HepG2 (cell line): Measurements from ENCODE around the gene CHN2. TPM values are rescaled to one million over a fixed set of nuclear protein-coding genes. Genes with fewer than 3 reads are reported as not detected.

Source experiments
- ATAC-seq: fragments of 200-7000 bp; cut with Tn5 transposase; 3 replicates; pipeline ENCODE4 v1.9.1; 2020; ENCODE audit warnings: mild to moderate bottlenecking, moderate library complexity
- BruUV-seq: library from RNA; stranded (reverse); fragments of 400-500 nt; replicated peaks from 2 replicates; lab custom pipeline; 2021; lab: Mats Ljungman, UMichigan
- CTCF ChIA-PET: fragments of 300-600 bp; formaldehyde crosslinking; extraction: SDS; loops from one replicate; lab custom pipeline; 2021; ENCODE audit warnings: low total read pairs, inconsistent platforms, low intra/inter-chr PET ratio; lab: Yijun Ruan, JAX
- POLR2A ChIA-PET: fragments of 350-600 bp; sonication (Branson Sonifier 250); formaldehyde crosslinking; loops from one replicate; lab custom pipeline; 2020; ENCODE audit warnings: antibody characterized with exemption, inconsistent platforms; lab: Yijun Ruan, JAX
- DNase-seq: peaks from one replicate; pipeline ENCODE4 v3.0.0-alpha.2; 2015; ENCODE audit warnings: low spot score
- FAIRE-seq: peaks from 3 replicates; lab custom pipeline; 2011; peaks lifted over from hg19 to GRCh38; lab: Jason Lieb, UNC
- H2AFZ ChIP-seq: one replicate; pipeline ENCODE4 v1.6.1; 2011; ENCODE audit warnings: low read length, inconsistent platforms
- H3K27ac ChIP-seq: fragments of 300-600 bp; 3 replicates; pipeline ENCODE4 v1.8.0; 2011; ENCODE audit warnings: mixed run types, mild to moderate bottlenecking, mixed read lengths, low read length, inconsistent platforms; ENCODE audit not compliant: insufficient read depth; ENCODE audit errors: extremely low read length
- H3K27me3 ChIP-seq, 2 experiments: fragments of 200-600 bp in 1 of 2; 2 replicates in 1 of 2; 3 replicates in 1 of 2; pipeline versions ENCODE4 v1.6.0 to v1.8.0; 2011; ENCODE audit warnings: low read length in 2 of 2, mild to moderate bottlenecking in 2 of 2, moderate library complexity in 2 of 2, inconsistent platforms in 1 of 2; ENCODE audit not compliant: insufficient read depth in 2 of 2, control insufficient read depth in 1 of 2
- H3K36me3 ChIP-seq, 2 experiments: fragments of 200-600 bp in 1 of 2; replicated peaks in 1 of 2; 2 replicates in 1 of 2; 3 replicates in 1 of 2; pipeline versions ENCODE4 v1.5.1 to v1.8.0; 2011; ENCODE audit warnings: low read length in 2 of 2, inconsistent platforms in 1 of 2; ENCODE audit not compliant: insufficient read depth in 2 of 2, control insufficient read depth in 1 of 2
- H3K4me1 ChIP-seq: 2 replicates; pipeline ENCODE4 v1.5.1; 2012; ENCODE audit warnings: low read length, inconsistent platforms; ENCODE audit not compliant: insufficient read depth
- H3K4me2 ChIP-seq: 2 replicates; pipeline ENCODE4 v1.6.0; 2011; ENCODE audit warnings: low read depth, low read length, inconsistent platforms
- H3K4me3 ChIP-seq, 3 experiments: fragments of 200-600 bp in 1 of 3; sonication (generic), shearing (Covaris generic) in 1 of 3; replicated peaks in 1 of 3; 2 replicates each; pipeline ENCODE4 v1.5.1; 2011 to 2016; ENCODE audit warnings: low read length in 3 of 3, inconsistent platforms in 2 of 3, low read depth in 2 of 3, mild to moderate bottlenecking in 2 of 3, control low read depth in 1 of 3, mixed read lengths in 1 of 3; ENCODE audit not compliant: insufficient read depth in 1 of 3
- H3K79me2 ChIP-seq: one replicate; pipeline ENCODE4 v1.6.1; 2011; ENCODE audit warnings: low read length, inconsistent platforms; ENCODE audit not compliant: insufficient read depth
- H3K9ac ChIP-seq: 2 replicates; pipeline ENCODE4 v1.6.0; 2011; ENCODE audit warnings: mild to moderate bottlenecking, low read depth, low read length, inconsistent platforms; ENCODE audit not compliant: insufficient read depth
- H3K9me3 ChIP-seq: 2 replicates; pipeline ENCODE4 v1.5.1; 2012; ENCODE audit warnings: mild to moderate bottlenecking, low read length
- H4K20me1 ChIP-seq: 2 replicates; pipeline ENCODE4 v1.6.0; 2011; ENCODE audit warnings: inconsistent platforms, mild to moderate bottlenecking, low read length, moderate library complexity; ENCODE audit not compliant: insufficient read depth
- ARNTL ChIP-seq: sonication (generic); formaldehyde crosslinking; IDR thresholded peaks from 2 replicates; pipeline ENCODE4 v1.4.0; 2020; ENCODE audit warnings: mild to moderate bottlenecking, missing genetic modification reagents
- ATF2 ChIP-seq: sonication (generic); formaldehyde crosslinking; IDR thresholded peaks from 2 replicates; pipeline ENCODE4 v1.4.0; 2020; ENCODE audit warnings: missing genetic modification reagents
- BATF2 ChIP-seq: sonication (generic); formaldehyde crosslinking; IDR thresholded peaks from 2 replicates; pipeline ENCODE4 v1.8.0; 2022; ENCODE audit warnings: mild to moderate bottlenecking, missing genetic modification reagents, moderate library complexity
- BORCS8-MEF2B ChIP-seq: sonication (generic); formaldehyde crosslinking; IDR thresholded peaks from 2 replicates; pipeline ENCODE4 v1.8.0; 2022; ENCODE audit warnings: mild to moderate bottlenecking, missing genetic modification reagents
- MEIS2 ChIP-seq: sonication (generic); formaldehyde crosslinking; IDR thresholded peaks from 2 replicates; pipeline ENCODE4 v1.9.0; 2021; ENCODE audit warnings: mild to moderate bottlenecking, missing genetic modification reagents
- MNT ChIP-seq: fragments of 450-650 bp; IDR thresholded peaks from 2 replicates; pipeline ENCODE4 v1.6.1; 2016
- MTERF4 ChIP-seq: sonication (generic); formaldehyde crosslinking; IDR thresholded peaks from 2 replicates; pipeline ENCODE4 v1.8.0; 2023; ENCODE audit warnings: mild to moderate bottlenecking, missing genetic modification reagents
- NFKB2 ChIP-seq: sonication (generic); formaldehyde crosslinking; IDR thresholded peaks from 2 replicates; pipeline ENCODE4 v1.4.0; 2020; ENCODE audit warnings: missing genetic modification reagents, borderline replicate concordance
- PATZ1 ChIP-seq: sonication (generic); formaldehyde crosslinking; IDR thresholded peaks from 2 replicates; pipeline ENCODE4 v1.4.0; 2020; ENCODE audit warnings: missing genetic modification reagents
- RARG ChIP-seq: sonication (generic); formaldehyde crosslinking; IDR thresholded peaks from 2 replicates; pipeline ENCODE4 v1.4.0; 2020; ENCODE audit warnings: low read depth, mild to moderate bottlenecking, missing genetic modification reagents
- SIN3B ChIP-seq: fragments of 150-350 bp; IDR thresholded peaks from 2 replicates; pipeline ENCODE4 v1.6.1; 2014; ENCODE audit warnings: low read length
- SOX5 ChIP-seq: IDR thresholded peaks from 2 replicates; pipeline ENCODE4 v1.6.1; 2016; ENCODE audit warnings: borderline replicate concordance
- STAT5B ChIP-seq: sonication (generic); formaldehyde crosslinking; IDR thresholded peaks from 2 replicates; pipeline ENCODE4 v1.4.0; 2020; ENCODE audit warnings: missing genetic modification reagents
- TMF1 ChIP-seq: sonication (generic); formaldehyde crosslinking; IDR thresholded peaks from 2 replicates; pipeline ENCODE4 v1.8.1; 2022; ENCODE audit warnings: low read depth, missing genetic modification reagents
- TP53 ChIP-seq: sonication (generic); formaldehyde crosslinking; conservative IDR thresholded peaks from 2 replicates; pipeline ENCODE4 v1.4.0; 2020; ENCODE audit warnings: missing genetic modification reagents
- ZBTB7B ChIP-seq: sonication (generic); formaldehyde crosslinking; IDR thresholded peaks from 2 replicates; pipeline ENCODE4 v1.4.0; 2020; ENCODE audit warnings: missing genetic modification reagents
- ZFP90 ChIP-seq: sonication (generic); formaldehyde crosslinking; IDR thresholded peaks from 2 replicates; pipeline ENCODE4 v1.8.0; 2022; ENCODE audit warnings: missing genetic modification reagents, mild to moderate bottlenecking, inconsistent platforms, borderline replicate concordance
- ZSCAN31 ChIP-seq: sonication (generic); formaldehyde crosslinking; IDR thresholded peaks from 2 replicates; pipeline ENCODE4 v1.5.0; 2020; ENCODE audit warnings: low read depth, mild to moderate bottlenecking, missing genetic modification reagents
- WGBS: methylation state at CpG from one replicate; pipeline ENCODE4 v1.1.6; 2017; ENCODE audit warnings: low lambda C conversion rate; 5-methylcytosine and 5-hydroxymethylcytosine counted together
- in situ Hi-C: cut with HindIII; loops from 2 replicates; pipeline ENCODE4 v1.10.0; 2017; ENCODE audit warnings: low pct_unique_long_range_greater_than_20kb; ENCODE audit not compliant: extremely low pct_ligation_motif_present
- intact Hi-C: fragments of 100-400 bp; cut with micrococcal nuclease; formaldehyde crosslinking; loops from one replicate; pipeline ENCODE4 v1.10.0; 2022; ENCODE audit not compliant: unreplicated experiment
- polyA plus RNA-seq, 8 experiments: library from polyadenylated mRNA; depleted of rRNA in 3 of 8; stranded (reverse) in 7 of 8; unstranded in 1 of 8; fragments of >200 nt; fragmentation: Illumina TruSeq in 4 of 8; extraction: Trizol in 4 of 8; gene quantifications; 2 replicates each; pipeline versions ENCODE4 v1.2.1 to v1.2.3, GENCODE V29; 2011 to 2016; ENCODE audit warnings: low read depth in 4 of 8, missing spikeins in 1 of 8, mixed read lengths in 1 of 8; ENCODE audit not compliant: insufficient read depth in 1 of 8
- total RNA-seq, 5 experiments: library from RNA; depleted of rRNA; stranded (reverse); fragments of >200 nt; fragmentation: Illumina TruSeq; extraction: Trizol; gene quantifications; 2 replicates each; pipeline ENCODE4 v1.2.3, GENCODE V29; 2016; ENCODE audit warnings: low read depth in 1 of 5

The CHN2 gene
- total and polyA plus RNA-seq, 2 of the 13 experiments (the other 11 are each of a cell fraction or from before 2014, with no cell fraction given): 23.5 to 30.5 TPM

- no peak for TF ChIP-seq ZBTB7B (CRISPR knock-in tag)
- no peak for TF ChIP-seq RARG (CRISPR knock-in tag)
Measured at GRCh38 chr7:29511851-29512250, 317.3 kb downstream of the CHN2 start (continued).

- in situ Hi-C loops: no loop called here
- no peak for TF ChIP-seq MNT
- TF ChIP-seq MEIS2 (CRISPR knock-in tag): no peak
- no peak for TF ChIP-seq TP53
- TF ChIP-seq ZFP90 (CRISPR knock-in tag): no peak
- no peak for TF ChIP-seq TMF1 (CRISPR knock-in tag)
- TF ChIP-seq NFKB2 (CRISPR knock-in tag): no peak
- TF ChIP-seq BATF2: no peak
- no peak for TF ChIP-seq ZSCAN31 (CRISPR knock-in tag)
- TF ChIP-seq PATZ1 (CRISPR knock-in tag): no peak
- TF ChIP-seq BORCS8-MEF2B: no peak
- no peak for TF ChIP-seq STAT5B
- no peak for TF ChIP-seq MTERF4 (CRISPR knock-in tag)
- TF ChIP-seq SOX5: no peak
- TF ChIP-seq ARNTL (CRISPR knock-in tag): no peak
- no peak for TF ChIP-seq ATF2
- TF ChIP-seq SIN3B: no peak
Measured at GRCh38 chr7:29516491-29516890, 321.9 kb downstream of the CHN2 start.

More at GRCh38 chr7:29516491-29516890, 321.9 kb downstream of the CHN2 start:
- intact Hi-C loops: no loop called here
- Histone ChIP-seq H3K9me3 (no peaks in the 10 kb centered on the region), H3K36me3 (peaks cover 5 to 36% of the 10 kb centered on the region in 2 experiments; a peak in 4 of 5 replicates), H3K4me2 (no peak overlapping the region), H3K4me1 (no peaks in the 10 kb centered on the region), H3K27me3 (no peaks in the 10 kb centered on the region), H2AFZ (no peak overlapping the region), H3K79me2 (no peaks in the 10 kb centered on the region), H3K4me3 (no peak overlapping the region), H3K9ac (no peak overlapping the region), H3K27ac (no peak overlapping the region), H4K20me1 (no peaks in the 10 kb centered on the region)
- no peak for FAIRE-seq
- ChIA-PET POLR2A (no interaction called here), CTCF (no interaction called here)
- DNase-seq: no peak
- BruUV-seq: no TSS peak
- no peak; the same call in 2 of the 3 replicates for ATAC-seq
- WGBS: 100% methylated on average over 2 of the region's 2 CpGs
